ENCODE measurements around the gene NIP7. TPM values are rescaled to one million over a fixed set of nuclear protein-coding genes. Genes with fewer than 3 reads are reported as not detected.

NIP7 gene
- total and polyA plus RNA-seq, 3 donors from 2014 or later, result 16.2 to 22.4 (median 17.2) TPM

DNA sequence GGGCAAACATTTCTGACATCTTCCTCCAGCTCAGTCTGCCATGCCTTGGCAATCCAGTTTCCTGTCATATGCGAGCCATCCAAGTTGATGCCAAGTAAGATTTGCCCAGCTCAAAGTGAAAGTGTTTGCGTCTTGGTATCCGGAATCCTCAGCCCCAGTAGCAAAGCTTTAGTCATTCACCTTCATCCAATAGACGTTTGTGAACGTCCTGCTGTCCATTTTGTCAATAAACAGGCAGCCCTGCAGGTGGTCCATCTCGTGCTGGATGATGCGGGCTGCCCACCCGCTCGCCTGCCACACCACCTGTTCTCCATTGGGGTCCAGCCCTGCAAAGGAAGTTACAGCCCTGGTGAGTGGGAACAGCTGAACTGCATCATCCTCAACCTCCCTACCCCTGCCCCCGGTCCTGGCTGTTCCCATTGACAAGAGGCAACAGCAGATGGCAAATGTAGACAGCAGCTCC is 10.7 kb upstream of the NIP7 start:
- H3K36me3 ChIP-seq (ENCODE audit: low read depth, missing control alignments), result no peaks in the 10 kb centered on the region
- 46 to 57% methylated on average over 5 to 10 of the region's 10 CpGs for WGBS, 2 donors
- intact Hi-C loops (cut with DNase I; ENCODE audit: low total_unique reads), result no loop called here
- H3K9me3 ChIP-seq, result no peaks in the 10 kb centered on the region
- H3K4me1 ChIP-seq, result peaks cover 13% of the 10 kb centered on the region
- TF ChIP-seq, protein P1, sequence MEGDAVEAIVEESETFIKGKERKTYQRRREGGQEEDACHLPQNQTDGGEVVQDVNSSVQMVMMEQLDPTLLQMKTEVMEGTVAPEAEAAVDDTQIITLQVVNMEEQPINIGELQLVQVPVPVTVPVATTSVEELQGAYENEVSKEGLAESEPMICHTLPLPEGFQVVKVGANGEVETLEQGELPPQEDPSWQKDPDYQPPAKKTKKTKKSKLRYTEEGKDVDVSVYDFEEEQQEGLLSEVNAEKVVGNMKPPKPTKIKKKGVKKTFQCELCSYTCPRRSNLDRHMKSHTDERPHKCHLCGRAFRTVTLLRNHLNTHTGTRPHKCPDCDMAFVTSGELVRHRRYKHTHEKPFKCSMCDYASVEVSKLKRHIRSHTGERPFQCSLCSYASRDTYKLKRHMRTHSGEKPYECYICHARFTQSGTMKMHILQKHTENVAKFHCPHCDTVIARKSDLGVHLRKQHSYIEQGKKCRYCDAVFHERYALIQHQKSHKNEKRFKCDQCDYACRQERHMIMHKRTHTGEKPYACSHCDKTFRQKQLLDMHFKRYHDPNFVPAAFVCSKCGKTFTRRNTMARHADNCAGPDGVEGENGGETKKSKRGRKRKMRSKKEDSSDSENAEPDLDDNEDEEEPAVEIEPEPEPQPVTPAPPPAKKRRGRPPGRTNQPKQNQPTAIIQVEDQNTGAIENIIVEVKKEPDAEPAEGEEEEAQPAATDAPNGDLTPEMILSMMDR (IDR thresholded peaks at IDR 0.05), result no peak
- TF ChIP-seq POLR2A (IDR thresholded peaks at IDR 0.05), result no peak
- no peaks in the 10 kb centered on the region for H3K27me3 ChIP-seq
- no peak for DNase-seq
- no peak overlapping the region for H3K4me3 ChIP-seq
- no peak overlapping the region for H3K27ac ChIP-seq

DNA sequence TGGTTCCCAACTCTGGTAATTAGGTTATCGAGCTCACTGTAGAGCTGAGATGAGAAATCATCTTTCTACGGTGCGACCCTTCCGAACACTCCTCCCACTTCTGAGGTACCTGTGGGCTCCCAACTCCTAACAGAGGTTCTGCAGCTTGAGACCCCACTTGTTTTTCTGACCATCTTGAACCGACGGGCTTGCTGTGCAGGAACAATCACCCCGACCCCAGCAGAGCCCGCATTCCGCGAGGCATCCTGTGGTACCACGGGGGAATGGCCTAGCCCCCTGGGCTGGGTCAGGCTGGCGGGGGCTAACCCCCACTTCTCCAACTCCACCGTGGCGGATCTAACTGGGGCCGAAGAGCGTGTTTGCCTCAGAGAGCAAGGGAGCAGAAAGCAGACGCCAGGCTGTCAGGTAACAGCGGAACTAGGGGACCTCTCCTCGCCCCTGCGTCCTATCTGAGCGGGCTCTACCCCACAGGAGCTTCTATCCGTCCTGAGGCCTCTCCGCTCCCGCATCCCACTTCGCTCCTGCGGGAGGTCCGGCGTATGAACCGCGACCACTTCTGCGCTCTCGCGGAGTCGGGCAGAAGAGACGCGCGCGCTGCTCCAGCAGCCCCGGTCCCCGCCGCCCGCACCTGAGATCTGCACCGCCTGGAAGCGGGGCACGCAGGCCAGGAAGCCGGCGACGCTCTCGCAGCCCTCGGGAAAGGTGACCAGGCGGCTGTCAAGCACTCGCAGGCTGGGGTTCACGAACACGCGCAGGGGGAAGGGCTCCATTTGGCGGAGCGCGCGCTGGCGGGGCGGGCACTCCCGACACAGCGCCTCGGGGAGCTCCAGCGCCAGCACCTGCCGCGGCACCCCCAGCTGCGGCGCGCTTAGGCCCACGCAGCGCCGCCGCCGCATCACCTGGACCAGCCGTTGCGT is 9.9 kb upstream of the NIP7 start:
- Histone ChIP-seq H3K36me3 (ENCODE audit: low read depth, missing control alignments) (no peaks in the 10 kb centered on the region), H3K4me1 (peaks cover 13% of the 10 kb centered on the region), H3K27ac (peak overlapping the region in 1 of 2 donors; percentile 91), H3K27me3 (no peaks in the 10 kb centered on the region), H3K9me3 (no peaks in the 10 kb centered on the region), H3K4me3 (peak overlapping the region; percentile 73 to 86)
- TF ChIP-seq, protein P1 (IDR thresholded peaks at IDR 0.05), result no peak
- no peak for TF ChIP-seq POLR2A (IDR thresholded peaks at IDR 0.05)
- DNase-seq, result peak; percentile 28
- intact Hi-C loops (cut with DNase I; ENCODE audit: low total_unique reads), result no loop called here
- WGBS, 2 donors, result 14 to 20% methylated on average over 20 to 43 of the region's 77 CpGs

DNA sequence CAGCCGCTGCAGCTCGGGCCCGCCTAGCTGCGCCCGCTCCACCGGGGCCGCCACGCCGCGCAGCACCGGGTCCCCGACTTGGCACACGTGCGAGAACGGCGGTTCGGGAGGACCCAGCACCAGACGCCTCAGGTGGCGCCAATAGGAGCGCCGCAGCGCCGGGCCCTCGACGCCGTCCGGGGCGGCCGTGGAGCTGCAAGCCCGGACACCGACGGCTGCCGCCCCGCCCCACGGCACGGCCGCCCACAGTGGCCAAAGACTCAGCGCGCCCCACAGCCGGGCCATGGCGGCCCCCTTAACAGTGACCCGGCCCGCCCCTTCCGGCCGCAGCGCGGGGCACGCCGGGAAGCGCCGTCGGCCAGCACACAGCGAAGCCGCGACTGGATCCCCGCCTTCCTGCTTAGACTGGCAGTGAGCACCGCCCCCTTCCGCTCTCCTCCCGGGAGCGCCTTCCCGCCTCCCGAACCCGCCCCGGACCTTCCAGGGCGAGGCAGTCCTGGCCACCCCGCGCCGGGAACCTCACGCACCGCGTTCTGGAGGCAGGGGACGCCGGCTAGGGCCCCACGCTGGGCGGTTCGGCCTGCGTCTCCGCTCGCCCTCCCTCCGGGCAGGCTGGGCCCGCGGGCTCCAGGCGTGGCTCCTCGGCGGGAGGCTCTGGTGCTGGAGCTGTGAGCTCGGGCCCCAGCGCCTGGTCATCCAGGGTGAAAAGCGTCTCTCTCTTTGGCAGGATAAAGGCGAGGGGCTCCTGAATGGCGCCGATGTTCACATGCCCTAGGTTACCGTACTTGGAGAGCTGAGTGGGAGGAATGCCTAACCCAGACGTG is 9.1 kb upstream of the NIP7 start, which contains the start of gene PDF:
Gene PDF (minus strand): TSS at position 303 of the 824 bp plus-strand sequence. CDS start 18 bp downstream, at position 285.
- Histone ChIP-seq H3K4me3 (peak within 1 kb of the TSS; percentile 73 to 86), H3K27ac (peak within 1 kb of the TSS; percentile 61 to 91), H3K9me3 (no peaks in the 10 kb centered on the region), H3K36me3 (ENCODE audit: low read depth, missing control alignments) (no peaks in the 10 kb centered on the region), H3K4me1 (peaks cover 13% of the 10 kb centered on the region), H3K27me3 (no peaks in the 10 kb centered on the region)
- peak; percentile 23 for TF ChIP-seq POLR2A (IDR thresholded peaks at IDR 0.05)
- TF ChIP-seq, protein P1 (IDR thresholded peaks at IDR 0.05), result peak in 1 of 3 experiments; percentile 8
- intact Hi-C loops (cut with DNase I; ENCODE audit: low total_unique reads), result no loop called here
- peak; percentile 98 for DNase-seq
- WGBS, 2 donors, result 0 to 1% methylated on average over 30 to 73 of the region's 93 CpGs

DNA sequence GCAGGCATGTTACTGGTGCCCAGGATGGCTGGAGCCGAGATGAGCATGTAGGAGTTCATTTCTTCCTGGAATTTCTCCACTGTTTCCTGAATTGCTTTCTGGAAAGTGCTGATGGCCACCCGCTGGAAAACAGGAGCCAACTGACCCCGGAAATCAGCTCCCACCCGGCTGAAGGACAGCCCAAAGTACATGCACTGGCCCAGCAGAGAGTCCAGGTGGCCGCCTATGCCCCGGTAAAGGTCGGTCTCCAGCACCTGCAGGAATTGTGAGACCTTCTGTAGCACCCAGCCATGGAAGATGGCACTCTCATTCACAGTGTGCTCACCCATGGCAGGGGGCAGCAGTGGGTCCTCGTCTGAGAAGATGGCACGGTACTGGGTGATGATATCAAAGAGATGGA is 4.9 kb upstream of the NIP7 start:
- Histone ChIP-seq H3K4me3 (no peak overlapping the region), H3K9me3 (no peaks in the 10 kb centered on the region), H3K27me3 (no peaks in the 10 kb centered on the region), H3K4me1 (peaks cover 13% of the 10 kb centered on the region), H3K36me3 (ENCODE audit: low read depth, missing control alignments) (no peaks in the 10 kb centered on the region), H3K27ac (no peak overlapping the region)
- intact Hi-C loops (cut with DNase I; ENCODE audit: low total_unique reads), result no loop called here
- no peak for TF ChIP-seq POLR2A (IDR thresholded peaks at IDR 0.05)
- TF ChIP-seq, protein P1 (IDR thresholded peaks at IDR 0.05), result no peak
- 91 to 95% methylated on average over 6 to 9 of the region's 9 CpGs for WGBS, 2 donors
- DNase-seq, result no peak

Measured in testis (tissue), 3 donors.